Liver (tissue), 3 donors: ENCODE data around the gene WDR48.

Source experiments
- GABPA ChIP-seq, 2 donors: IDR thresholded peaks in 1 of 2; conservative IDR thresholded peaks in 1 of 2; 2 replicates each; pipeline ENCODE4 v1.6.1; 2016; ENCODE audit warnings: antibody characterized with exemption in 2 of 2, mild to moderate bottlenecking in 1 of 2, moderate library complexity in 1 of 2
- HNF4G ChIP-seq: IDR thresholded peaks from 2 replicates; pipeline ENCODE4 v1.6.1; 2016; ENCODE audit warnings: antibody characterized with exemption
- JUND ChIP-seq, 2 donors: IDR thresholded peaks; 2 replicates each; pipeline ENCODE4 v1.6.1; 2016; ENCODE audit warnings: antibody characterized with exemption in 2 of 2
- RAD21 ChIP-seq, 2 donors: IDR thresholded peaks; 2 replicates each; pipeline ENCODE4 v1.6.1; 2016; ENCODE audit warnings: antibody characterized with exemption in 2 of 2, mild to moderate bottlenecking in 2 of 2
- TAF1 ChIP-seq: conservative IDR thresholded peaks from 2 replicates; pipeline ENCODE4 v1.6.1; 2016; ENCODE audit warnings: antibody characterized with exemption, mild to moderate bottlenecking
- YY1 ChIP-seq: IDR thresholded peaks from 2 replicates; pipeline ENCODE4 v1.6.1; 2016; ENCODE audit warnings: antibody characterized with exemption, mild to moderate bottlenecking
- TF ChIP-seq, protein P1 (sequence below): fragments of 150-350 bp; IDR thresholded peaks from 2 replicates; pipeline ENCODE4 v1.5.1; 2017; ENCODE audit warnings: improper control_type of control experiment, low read depth, low read length; ENCODE audit not compliant: missing input control
- TF ChIP-seq, protein P2 (sequence below): IDR thresholded peaks from 2 replicates; pipeline ENCODE4 v1.6.1; 2016; ENCODE audit warnings: antibody characterized with exemption
- TF ChIP-seq, protein P3 (sequence below): IDR thresholded peaks from 2 replicates; pipeline ENCODE4 v1.6.1; 2016; ENCODE audit warnings: antibody characterized with exemption
- TF ChIP-seq, protein P4 (sequence below): IDR thresholded peaks from 2 replicates; pipeline ENCODE4 v1.6.1; 2016; ENCODE audit warnings: antibody characterized with exemption, mild to moderate bottlenecking
- donor health status: healthy.
- donor health status: healthy.

DNA sequence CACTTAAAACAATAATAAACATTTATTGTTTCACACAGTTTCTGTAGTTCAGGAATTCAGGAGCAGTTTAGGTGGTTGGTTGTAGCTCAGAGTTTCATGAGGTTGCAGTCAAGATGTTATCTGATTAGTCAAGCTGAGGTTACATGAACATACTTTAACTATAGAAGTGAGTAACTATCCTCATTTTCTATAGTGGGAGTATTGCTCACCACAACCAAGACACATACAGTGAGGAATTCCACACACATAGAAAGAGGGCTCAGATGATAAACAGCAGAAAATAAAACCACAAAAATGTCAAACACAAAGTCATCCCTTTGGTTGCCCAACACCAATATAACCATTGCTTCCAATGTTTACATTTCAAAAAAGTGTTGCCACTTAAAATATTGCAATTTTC lies 13.7 kb upstream of the WDR48 start:
- TF ChIP-seq HNF4G: no peak
- TF ChIP-seq, protein P1, sequence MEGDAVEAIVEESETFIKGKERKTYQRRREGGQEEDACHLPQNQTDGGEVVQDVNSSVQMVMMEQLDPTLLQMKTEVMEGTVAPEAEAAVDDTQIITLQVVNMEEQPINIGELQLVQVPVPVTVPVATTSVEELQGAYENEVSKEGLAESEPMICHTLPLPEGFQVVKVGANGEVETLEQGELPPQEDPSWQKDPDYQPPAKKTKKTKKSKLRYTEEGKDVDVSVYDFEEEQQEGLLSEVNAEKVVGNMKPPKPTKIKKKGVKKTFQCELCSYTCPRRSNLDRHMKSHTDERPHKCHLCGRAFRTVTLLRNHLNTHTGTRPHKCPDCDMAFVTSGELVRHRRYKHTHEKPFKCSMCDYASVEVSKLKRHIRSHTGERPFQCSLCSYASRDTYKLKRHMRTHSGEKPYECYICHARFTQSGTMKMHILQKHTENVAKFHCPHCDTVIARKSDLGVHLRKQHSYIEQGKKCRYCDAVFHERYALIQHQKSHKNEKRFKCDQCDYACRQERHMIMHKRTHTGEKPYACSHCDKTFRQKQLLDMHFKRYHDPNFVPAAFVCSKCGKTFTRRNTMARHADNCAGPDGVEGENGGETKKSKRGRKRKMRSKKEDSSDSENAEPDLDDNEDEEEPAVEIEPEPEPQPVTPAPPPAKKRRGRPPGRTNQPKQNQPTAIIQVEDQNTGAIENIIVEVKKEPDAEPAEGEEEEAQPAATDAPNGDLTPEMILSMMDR: no peak
- TF ChIP-seq TAF1: no peak
- no peak for TF ChIP-seq GABPA (IDR thresholded peaks at IDR 0.05 in 1 of 2, conservative IDR thresholded peaks at IDR 0.05 in 1 of 2)
- no peak for TF ChIP-seq JUND (IDR thresholded peaks at IDR 0.05)
- TF ChIP-seq, protein P2, sequence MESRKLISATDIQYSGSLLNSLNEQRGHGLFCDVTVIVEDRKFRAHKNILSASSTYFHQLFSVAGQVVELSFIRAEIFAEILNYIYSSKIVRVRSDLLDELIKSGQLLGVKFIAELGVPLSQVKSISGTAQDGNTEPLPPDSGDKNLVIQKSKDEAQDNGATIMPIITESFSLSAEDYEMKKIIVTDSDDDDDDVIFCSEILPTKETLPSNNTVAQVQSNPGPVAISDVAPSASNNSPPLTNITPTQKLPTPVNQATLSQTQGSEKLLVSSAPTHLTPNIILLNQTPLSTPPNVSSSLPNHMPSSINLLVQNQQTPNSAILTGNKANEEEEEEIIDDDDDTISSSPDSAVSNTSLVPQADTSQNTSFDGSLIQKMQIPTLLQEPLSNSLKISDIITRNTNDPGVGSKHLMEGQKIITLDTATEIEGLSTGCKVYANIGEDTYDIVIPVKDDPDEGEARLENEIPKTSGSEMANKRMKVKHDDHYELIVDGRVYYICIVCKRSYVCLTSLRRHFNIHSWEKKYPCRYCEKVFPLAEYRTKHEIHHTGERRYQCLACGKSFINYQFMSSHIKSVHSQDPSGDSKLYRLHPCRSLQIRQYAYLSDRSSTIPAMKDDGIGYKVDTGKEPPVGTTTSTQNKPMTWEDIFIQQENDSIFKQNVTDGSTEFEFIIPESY: no peak
- TF ChIP-seq RAD21 (IDR thresholded peaks at IDR 0.05): no peak
- TF ChIP-seq YY1: no peak
- TF ChIP-seq, protein P3, sequence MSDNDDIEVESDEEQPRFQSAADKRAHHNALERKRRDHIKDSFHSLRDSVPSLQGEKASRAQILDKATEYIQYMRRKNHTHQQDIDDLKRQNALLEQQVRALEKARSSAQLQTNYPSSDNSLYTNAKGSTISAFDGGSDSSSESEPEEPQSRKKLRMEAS: no peak
- TF ChIP-seq, protein P4, sequence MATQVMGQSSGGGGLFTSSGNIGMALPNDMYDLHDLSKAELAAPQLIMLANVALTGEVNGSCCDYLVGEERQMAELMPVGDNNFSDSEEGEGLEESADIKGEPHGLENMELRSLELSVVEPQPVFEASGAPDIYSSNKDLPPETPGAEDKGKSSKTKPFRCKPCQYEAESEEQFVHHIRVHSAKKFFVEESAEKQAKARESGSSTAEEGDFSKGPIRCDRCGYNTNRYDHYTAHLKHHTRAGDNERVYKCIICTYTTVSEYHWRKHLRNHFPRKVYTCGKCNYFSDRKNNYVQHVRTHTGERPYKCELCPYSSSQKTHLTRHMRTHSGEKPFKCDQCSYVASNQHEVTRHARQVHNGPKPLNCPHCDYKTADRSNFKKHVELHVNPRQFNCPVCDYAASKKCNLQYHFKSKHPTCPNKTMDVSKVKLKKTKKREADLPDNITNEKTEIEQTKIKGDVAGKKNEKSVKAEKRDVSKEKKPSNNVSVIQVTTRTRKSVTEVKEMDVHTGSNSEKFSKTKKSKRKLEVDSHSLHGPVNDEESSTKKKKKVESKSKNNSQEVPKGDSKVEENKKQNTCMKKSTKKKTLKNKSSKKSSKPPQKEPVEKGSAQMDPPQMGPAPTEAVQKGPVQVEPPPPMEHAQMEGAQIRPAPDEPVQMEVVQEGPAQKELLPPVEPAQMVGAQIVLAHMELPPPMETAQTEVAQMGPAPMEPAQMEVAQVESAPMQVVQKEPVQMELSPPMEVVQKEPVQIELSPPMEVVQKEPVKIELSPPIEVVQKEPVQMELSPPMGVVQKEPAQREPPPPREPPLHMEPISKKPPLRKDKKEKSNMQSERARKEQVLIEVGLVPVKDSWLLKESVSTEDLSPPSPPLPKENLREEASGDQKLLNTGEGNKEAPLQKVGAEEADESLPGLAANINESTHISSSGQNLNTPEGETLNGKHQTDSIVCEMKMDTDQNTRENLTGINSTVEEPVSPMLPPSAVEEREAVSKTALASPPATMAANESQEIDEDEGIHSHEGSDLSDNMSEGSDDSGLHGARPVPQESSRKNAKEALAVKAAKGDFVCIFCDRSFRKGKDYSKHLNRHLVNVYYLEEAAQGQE: no peak
